K562 (cell line): ENCODE data around the gene TBX6. TPM values are rescaled to one million over a fixed set of nuclear protein-coding genes. Genes with fewer than 3 reads are reported as not detected.

ENCODE experiments used
- ATAC-seq: fragments of 200-7000 bp; cut with Tn5 transposase; 3 replicates; pipeline ENCODE4 v1.9.1; 2020; ENCODE audit warnings: moderate library complexity
- BruUV-seq: library from RNA; stranded (reverse); fragments of 400-500 nt; replicated peaks from 2 replicates; lab custom pipeline; 2021; lab: Mats Ljungman, UMichigan
- CTCF ChIA-PET: fragments of 300-600 bp; formaldehyde crosslinking; extraction: SDS; loops from one replicate; lab custom pipeline; 2021; ENCODE audit warnings: low intra/inter-chr PET ratio; lab: Yijun Ruan, JAX
- POLR2A ChIA-PET: fragments of 300-600, 350-650 bp; sonication (Branson Sonifier 250); formaldehyde crosslinking; extraction: SDS; loops from one replicate; lab custom pipeline; 2021; ENCODE audit warnings: antibody characterized with exemption, inconsistent platforms; lab: Yijun Ruan, JAX
- DNase-seq, 4 experiments: peaks; one replicate each; pipeline versions ENCODE4 v3.0.0 to v3.0.0-alpha.2; 2011 to 2018; ENCODE audit warnings: low spot score in 3 of 4, mixed read lengths in 3 of 4; ENCODE audit errors: extremely low read depth in 1 of 4
- FAIRE-seq: peaks from 2 replicates; lab custom pipeline; 2011; peaks lifted over from hg19 to GRCh38; lab: Jason Lieb, UNC
- H2AFZ ChIP-seq: 2 replicates; pipeline ENCODE4 v1.6.0; 2011; ENCODE audit warnings: low read depth, low read length, control low read depth, inconsistent platforms
- H3K27ac ChIP-seq: fragments of 200-600 bp; 3 replicates; pipeline ENCODE4 v1.8.0; 2011; ENCODE audit warnings: low read depth, mild to moderate bottlenecking, control low read depth, inconsistent platforms, low read length, moderate library complexity, mixed read lengths; ENCODE audit errors: extremely low read depth
- H3K27me3 ChIP-seq, 2 experiments: fragments of 300-600 bp in 1 of 2; 2 replicates in 1 of 2; 3 replicates in 1 of 2; pipeline versions ENCODE4 v1.6.0 to v1.8.0; 2011; ENCODE audit warnings: inconsistent platforms in 2 of 2, low read length in 2 of 2, mild to moderate bottlenecking in 1 of 2, mixed read lengths in 1 of 2, moderate library complexity in 1 of 2; ENCODE audit not compliant: control insufficient read depth in 2 of 2, insufficient read depth in 2 of 2
- H3K36me3 ChIP-seq: fragments of 300-600 bp; 3 replicates; pipeline ENCODE4 v1.8.0; 2011; ENCODE audit warnings: mild to moderate bottlenecking, low read length, inconsistent platforms; ENCODE audit not compliant: control insufficient read depth, insufficient read depth
- H3K4me1 ChIP-seq, 2 experiments: fragments of 200-600 bp in 1 of 2; replicated peaks in 1 of 2; 2 replicates in 1 of 2; 3 replicates in 1 of 2; pipeline versions ENCODE4 v1.5.1 to v1.8.0; 2011; ENCODE audit warnings: inconsistent platforms in 2 of 2, low read length in 2 of 2, mild to moderate bottlenecking in 1 of 2, mixed read lengths in 1 of 2, moderate library complexity in 1 of 2; ENCODE audit not compliant: control insufficient read depth in 2 of 2, insufficient read depth in 2 of 2
- H3K4me2 ChIP-seq: 2 replicates; pipeline ENCODE4 v1.6.1; 2011; ENCODE audit warnings: low read length, control low read depth, inconsistent platforms, mixed read lengths; ENCODE audit not compliant: insufficient read depth
- H3K4me3 ChIP-seq: fragments of 200-600 bp; sonication (generic), shearing (Covaris generic); 2 replicates; pipeline ENCODE4 v1.5.1; 2016; ENCODE audit warnings: control low read depth, inconsistent platforms
- H3K79me2 ChIP-seq: fragments of 200-600 bp; 3 replicates; pipeline ENCODE4 v1.8.0; 2011; ENCODE audit warnings: low read length, inconsistent platforms; ENCODE audit not compliant: control insufficient read depth, insufficient read depth
- H3K9ac ChIP-seq, 2 experiments: 2 replicates each; pipeline versions ENCODE4 v1.6.0 to v1.6.1; 2011; ENCODE audit warnings: low read depth in 2 of 2, low read length in 2 of 2, control low read depth in 1 of 2, inconsistent platforms in 1 of 2, mild to moderate bottlenecking in 1 of 2, mixed read lengths in 1 of 2; ENCODE audit not compliant: insufficient read depth in 1 of 2
- H3K9me1 ChIP-seq: one replicate; pipeline ENCODE4 v1.6.0; 2011; ENCODE audit warnings: inconsistent platforms, mild to moderate bottlenecking, low read length, moderate library complexity; ENCODE audit not compliant: control insufficient read depth, insufficient read depth
- H3K9me3 ChIP-seq: replicated peaks from 2 replicates; pipeline ENCODE4 v1.5.1; 2011; ENCODE audit warnings: low read depth, low read length, inconsistent platforms; ENCODE audit not compliant: control insufficient read depth, insufficient read depth
- H4K20me1 ChIP-seq: replicated peaks from 2 replicates; pipeline ENCODE4 v1.6.1; 2011; ENCODE audit warnings: low read length, inconsistent platforms, mixed read lengths; ENCODE audit not compliant: control insufficient read depth, insufficient read depth
- POLR2A ChIP-seq: fragments of 450-650 bp; conservative IDR thresholded peaks from 2 replicates; pipeline ENCODE4 v1.6.1; 2016
- POLR2G ChIP-seq: fragments of 200-400 bp; formaldehyde crosslinking; IDR thresholded peaks from 2 replicates; pipeline ENCODE4 v1.6.1; 2017; ENCODE audit warnings: low read depth, mild to moderate bottlenecking, antibody characterized with exemption, low read length, moderate library complexity
- ZNF695 ChIP-seq: fragments of 450-650 bp; formaldehyde crosslinking; IDR thresholded peaks from 2 replicates; pipeline ENCODE4 v1.4.0; 2020; ENCODE audit warnings: mild to moderate bottlenecking, moderate library complexity
- WGBS: fragments of 100-300 bp; shearing (Covaris generic); methylation state at CpG from one replicate; pipeline ENCODE4 v1.1.6; 2016; ENCODE audit warnings: low coverage, mixed read lengths; ENCODE audit not compliant: insufficient coverage; ENCODE audit errors: missing lambda C conversion rate; 5-methylcytosine and 5-hydroxymethylcytosine counted together
- in situ Hi-C: fragments of 300-500 bp; cut with MboI; formaldehyde crosslinking; loops from 4 replicates; pipeline ENCODE4 v1.15.0; 2018; ENCODE audit warnings: inconsistent platforms, mixed read lengths
- intact Hi-C: fragments of 100-400 bp; cut with micrococcal nuclease; formaldehyde crosslinking; loops from 2 replicates; pipeline ENCODE4 v1.14.2; 2022
- polyA plus RNA-seq, 8 experiments: library from polyadenylated mRNA; depleted of rRNA in 4 of 8; stranded (reverse) in 5 of 8; unstranded in 3 of 8; fragments of >200 nt; fragmentation: Nextera tagmentation in 2 of 8; fragmentation: Illumina TruSeq in 1 of 8; extraction: Ambion mirVana in 2 of 8; extraction: Trizol in 1 of 8; gene quantifications; 2 replicates each; pipeline versions ENCODE4 v1.2.1 to v1.2.3, GENCODE V29; 2011 to 2014; ENCODE audit warnings: inconsistent platforms in 1 of 8, missing spikeins in 1 of 8
- total RNA-seq, 7 experiments: library from RNA; depleted of rRNA in 6 of 7; stranded (reverse); fragments of >200 nt in 6 of 7; fragmentation: Illumina TruSeq in 2 of 7; extraction: Trizol in 2 of 7; gene quantifications; 2 replicates each; pipeline versions ENCODE4 v1.2.1 to v1.2.3, GENCODE V29; 2011 to 2021; ENCODE audit warnings: low replicate concordance in 1 of 7

Gene TBX6
- total and polyA plus RNA-seq, 9 of the 15 experiments (the other 6 are each of a cell fraction or from before 2014, with no cell fraction given), result 0.07 to 0.58 (median 0.11) TPM; not detected in 2

DNA sequence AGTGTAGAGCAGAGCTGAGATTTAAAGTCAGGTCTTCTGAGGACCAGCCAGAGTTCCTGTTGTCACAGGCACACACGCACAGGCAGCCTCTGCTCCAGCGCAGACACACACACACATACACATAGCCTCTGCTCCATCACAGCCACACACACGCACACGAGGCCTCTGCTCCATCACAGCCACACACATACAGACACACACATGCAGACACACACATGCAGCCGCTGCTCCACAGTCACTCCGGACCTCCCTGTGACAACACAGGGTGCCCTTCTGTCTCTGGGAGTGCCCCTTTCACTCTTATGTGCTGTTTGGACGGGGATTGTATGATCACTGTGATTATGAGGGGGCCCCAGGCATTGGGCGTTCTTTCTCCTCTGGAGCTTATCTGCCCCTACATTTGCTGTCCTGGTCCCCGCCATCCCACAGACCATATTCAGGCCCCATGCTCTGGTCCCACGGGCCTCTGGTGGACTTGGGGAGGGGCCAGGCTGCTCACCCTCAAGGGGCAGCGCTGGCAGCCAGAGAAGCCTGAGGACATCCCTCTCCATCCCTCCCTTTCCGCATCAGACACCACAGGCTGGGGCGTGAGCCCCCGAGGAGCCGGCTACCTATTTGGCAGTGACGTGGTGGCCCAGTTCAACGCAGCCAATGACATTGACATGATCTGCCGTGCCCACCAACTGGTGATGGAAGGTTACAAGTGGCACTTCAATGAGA, 7.5 kb downstream of the TBX6 start:
- TF ChIP-seq ZNF695 (no peak), POLR2A (peak; percentile 45; the same call in 1 of the 2 replicates), POLR2G (peak; percentile 57; the same call in 1 of the 2 replicates)
- POLR2A ChIA-PET, result interaction anchor here (0.6 to 1.4 kb wide), 2 partner anchors 19 to 862 kb away, joined by 3 to 6 read pairs; partner anchors contain the start of gene ALDOA
- ATAC-seq (no peak), DNase-seq (no peak), FAIRE-seq (no peak)
- intact Hi-C loops (no loop called here), in situ Hi-C loops (no loop called here)
- H3K79me2 ChIP-seq, result peaks cover 15% of the 10 kb centered on the region
- H3K9me3 ChIP-seq, result no peaks in the 10 kb centered on the region
- no peak overlapping the region; a peak in 1 of 4 replicates for H3K9ac ChIP-seq
- no peak overlapping the region for H3K4me3 ChIP-seq
- H3K4me2 ChIP-seq, result no peak overlapping the region
- no peaks in the 10 kb centered on the region for H3K9me1 ChIP-seq
- CTCF ChIA-PET, result no interaction called here
- 88% methylated on average over 17 of the region's 18 CpGs for WGBS
- no peaks in the 10 kb centered on the region for H4K20me1 ChIP-seq
- no peaks in the 10 kb centered on the region for H3K27me3 ChIP-seq
- H3K4me1 ChIP-seq, result peaks cover 0 to 28% of the 10 kb centered on the region in 2 experiments; a peak in 2 of 5 replicates
- H3K36me3 ChIP-seq, result peaks cover 71% of the 10 kb centered on the region; the same call in 2 of the 3 replicates
- no peak overlapping the region for H3K27ac ChIP-seq
- BruUV-seq, result no TSS peak
- no peak overlapping the region for H2AFZ ChIP-seq
